ENCODE results near the gene IQCH.
"Not testable (repeated sequence)": the region's sequence is repeated elsewhere in the genome, so short reads cannot be mapped to it uniquely, and the experiment has no call there.

The IQCH gene

DNA sequence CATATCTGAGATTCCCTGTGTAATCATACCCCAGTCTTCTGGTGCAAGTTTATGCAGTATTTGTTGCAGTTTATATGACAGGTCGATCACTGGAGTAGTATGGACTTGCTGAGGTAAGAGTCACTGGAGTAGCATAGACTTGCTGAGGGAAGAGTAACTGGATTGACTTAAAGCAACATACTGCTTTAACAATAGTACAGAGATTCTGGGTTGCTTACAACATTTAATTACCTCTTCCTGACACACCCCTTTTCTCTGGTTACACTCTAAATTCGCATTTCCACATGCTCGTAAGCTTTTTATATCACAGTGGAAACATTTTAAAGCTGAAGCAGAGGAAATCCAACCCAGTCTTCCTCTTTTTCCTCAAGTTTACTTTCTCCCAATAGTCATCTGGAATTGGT lies 11.9 kb upstream of the IQCH start:
- DNase-seq, result no peak
- intact Hi-C loops (cut with DNase I), result no loop called here

DNA sequence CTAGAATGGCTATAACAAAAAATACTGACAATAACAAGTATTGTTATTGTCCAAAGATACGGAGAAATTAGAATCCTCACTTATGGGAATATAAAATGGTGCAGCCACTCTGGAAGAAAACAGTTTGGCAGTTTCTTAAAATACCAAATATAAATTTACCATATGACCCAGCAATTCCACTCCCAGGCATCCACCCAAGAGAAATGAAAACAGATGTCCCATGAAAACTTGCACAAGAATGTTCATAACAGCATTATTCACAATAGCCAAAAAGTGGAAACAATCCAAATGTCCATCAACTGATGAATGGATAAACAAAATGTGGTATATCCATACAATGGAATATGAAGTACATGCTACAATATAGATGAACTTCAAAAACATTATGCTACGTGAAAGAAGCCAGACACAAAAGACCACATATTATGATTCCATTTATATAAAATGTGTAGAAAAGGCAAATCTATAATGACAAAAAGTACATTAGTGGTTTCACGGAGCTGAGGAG lies 9.6 kb upstream of the IQCH start:
- intact Hi-C loops (cut with DNase I), result no loop called here
- DNase-seq, result no peak

GRCh38 chr15:67246606-67247005 lies 8.0 kb upstream of the IQCH start:
- intact Hi-C loops (cut with DNase I); DNase-seq: not testable (repeated sequence)

GRCh38 chr15:67248011-67248505 lies 6.5 kb upstream of the IQCH start:
- intact Hi-C loops (cut with DNase I), result no loop called here
- no peak for DNase-seq

GRCh38 chr15:67249830-67250229 lies 4.8 kb upstream of the IQCH start:
- intact Hi-C loops (cut with DNase I), result no loop called here
- no peak for DNase-seq

- intact Hi-C loops (cut with DNase I), result no loop called here
- DNase-seq, result no peak
Measured at GRCh38 chr15:67251318-67251717, 3.3 kb upstream of the IQCH start.

DNA sequence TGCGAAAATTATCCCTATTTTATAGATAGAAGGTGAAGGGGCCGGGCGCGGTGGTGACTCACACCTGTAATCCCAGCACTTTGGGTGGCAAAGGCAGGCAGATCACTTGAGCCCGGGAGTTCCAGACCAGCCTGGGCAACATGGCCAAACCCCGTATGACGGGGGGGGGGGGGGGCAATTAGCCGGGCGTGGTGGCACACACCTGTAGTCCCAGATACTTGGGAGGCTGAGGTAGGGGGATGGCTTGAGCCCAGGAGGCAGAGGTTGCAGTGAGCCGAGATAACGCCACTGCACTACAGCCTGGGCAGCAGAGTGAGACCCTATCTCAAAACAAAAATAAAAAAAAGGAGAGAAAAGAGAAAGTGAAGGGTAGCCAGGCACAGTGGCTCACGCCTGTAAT lies 1.5 kb upstream of the IQCH start:
- DNase-seq, result no peak
- intact Hi-C loops (cut with DNase I), result no loop called here

- DNase-seq, result no peak
- intact Hi-C loops (cut with DNase I), result no loop called here
Measured at GRCh38 chr15:67253549-67254237, 893 bp upstream of the IQCH start.

GRCh38 chr15:67256051-67256450 lies 1.5 kb downstream of the IQCH start:
- DNase-seq, result no peak
- intact Hi-C loops (cut with DNase I), result no loop called here

DNA sequence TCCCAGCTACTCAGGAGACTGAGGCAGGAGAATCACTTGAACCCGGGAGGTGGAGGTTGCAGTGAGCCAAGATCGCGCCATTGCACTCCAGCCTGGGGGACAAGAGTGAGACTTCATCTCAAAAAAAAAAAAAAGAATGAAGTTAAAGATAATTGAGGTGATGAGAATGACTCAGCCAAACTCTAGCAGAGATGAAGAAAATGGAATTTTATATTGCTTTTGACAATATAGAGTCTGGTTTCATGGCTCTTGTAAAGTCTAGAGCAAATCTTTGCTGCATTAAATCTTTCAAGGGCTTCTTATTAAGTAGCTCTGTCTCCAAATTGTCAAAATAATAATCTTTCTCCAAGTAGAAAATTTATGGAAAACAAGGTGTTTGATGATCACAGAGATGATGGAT lies 3.8 kb downstream of the IQCH start:
- DNase-seq; intact Hi-C loops (cut with DNase I): not testable (repeated sequence)

DNA sequence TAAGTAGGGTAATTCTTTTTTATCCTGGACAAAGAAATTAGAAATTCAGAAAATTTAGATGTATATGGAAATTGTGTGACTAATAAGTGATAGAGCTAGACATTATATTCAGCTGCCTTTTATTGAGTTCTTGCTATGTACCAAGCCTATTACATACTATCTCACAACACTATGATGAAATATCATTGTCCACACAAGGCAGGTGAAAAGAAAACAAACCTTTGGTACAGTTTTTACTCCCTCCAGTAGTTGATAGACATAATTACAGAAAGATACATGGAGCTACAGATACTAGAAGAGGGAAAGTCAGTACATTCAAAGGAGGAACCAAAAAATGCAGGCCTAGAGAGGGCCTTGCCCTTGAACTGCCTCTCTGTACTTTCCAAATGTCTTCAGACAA lies 4.8 kb downstream of the IQCH start:
- intact Hi-C loops (cut with DNase I), result no loop called here
- DNase-seq, result no peak

DNA sequence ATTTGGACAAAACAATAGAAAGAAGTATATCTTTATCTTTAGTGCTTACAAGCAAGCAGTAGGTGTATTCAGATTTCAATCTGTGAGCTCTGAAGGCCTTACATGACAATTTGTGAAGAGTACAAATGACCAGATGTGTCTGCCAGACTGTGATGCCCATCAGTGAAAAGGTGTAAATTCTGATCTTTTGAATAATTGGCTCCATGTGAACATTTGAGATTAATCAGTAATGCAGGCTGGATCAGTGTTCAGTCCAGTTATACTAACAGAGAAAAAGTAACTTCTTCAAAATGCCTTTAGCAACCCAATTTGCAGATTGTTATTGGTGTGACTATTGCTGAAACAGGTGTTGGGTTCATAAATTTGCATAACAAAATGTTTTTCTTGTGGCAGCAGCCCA lies 5.2 kb downstream of the IQCH start:
- intact Hi-C loops (cut with DNase I), result no loop called here
- DNase-seq, result no peak

GRCh38 chr15:67266870-67267269 lies 12.3 kb downstream of the IQCH start:
- no peak for DNase-seq
- intact Hi-C loops (cut with DNase I), result no loop called here

DNA sequence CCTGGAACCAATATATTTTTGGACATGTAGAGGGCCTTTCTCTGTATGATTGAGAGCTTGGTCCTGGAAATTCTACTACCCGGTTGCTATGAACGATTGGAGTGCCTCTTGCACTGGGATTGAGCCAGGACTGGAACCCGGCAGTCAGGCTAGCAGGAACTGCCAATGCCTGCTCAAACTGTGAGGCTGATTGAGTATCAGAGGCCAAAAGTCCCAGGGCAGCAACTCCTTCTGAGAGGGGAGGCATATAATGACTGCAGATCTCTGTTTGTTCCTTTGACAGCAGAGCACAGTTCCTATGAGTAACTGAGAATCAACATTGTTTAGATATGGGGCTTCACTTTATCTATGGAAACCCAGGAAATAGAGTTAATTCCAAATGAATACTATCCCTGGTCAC lies 12.9 kb downstream of the IQCH start:
- intact Hi-C loops (cut with DNase I), result no loop called here
- DNase-seq, result no peak

DNA sequence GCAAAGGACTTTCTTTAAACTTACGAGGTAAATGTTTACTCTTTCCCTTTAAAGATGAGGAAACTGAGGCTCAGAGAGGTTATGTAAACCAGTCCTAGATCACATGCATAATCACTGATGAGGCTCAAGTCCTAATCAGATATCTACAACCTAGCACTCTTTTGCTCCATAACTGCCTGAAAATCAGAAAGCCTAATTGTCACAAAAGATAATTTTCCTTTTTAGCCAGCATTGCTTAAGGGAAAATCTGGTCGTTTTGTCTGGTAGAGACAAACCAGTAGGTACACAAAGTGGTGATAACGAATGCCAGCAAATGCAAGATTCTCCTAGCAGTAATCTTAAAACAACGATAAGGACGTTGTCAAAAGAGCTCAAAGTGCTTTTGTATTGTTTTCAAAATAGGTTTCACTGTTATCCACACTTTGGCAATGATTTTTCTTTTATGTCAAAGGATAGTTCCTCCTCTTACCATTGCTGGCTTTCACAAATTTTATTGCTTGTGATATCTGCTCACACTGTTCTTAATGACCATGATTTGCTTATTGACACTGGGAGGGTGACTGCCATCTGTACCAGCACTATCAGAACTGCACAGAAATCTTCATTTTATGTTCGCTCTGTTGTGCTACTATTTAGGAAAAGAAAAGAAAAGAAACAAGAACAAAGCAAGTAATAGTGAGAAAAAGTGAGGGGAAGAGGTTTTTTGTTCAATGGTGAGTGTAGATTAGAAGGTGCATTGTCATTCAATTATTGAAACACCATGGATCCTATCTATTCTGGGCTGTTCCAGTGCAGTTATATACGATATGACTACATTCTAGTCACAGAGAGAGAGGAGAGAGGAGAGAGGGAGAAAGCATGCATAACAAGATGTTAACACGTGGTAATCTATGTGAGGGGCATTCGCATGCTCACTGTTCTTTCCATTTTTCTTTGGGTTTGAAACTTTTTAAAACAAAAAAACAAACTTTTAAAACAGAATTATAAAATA lies 13.7 kb downstream of the IQCH start:
- no peak for DNase-seq

GRCh38 chr15:67274236-67274635 lies 19.6 kb downstream of the IQCH start:
- no peak for DNase-seq
- intact Hi-C loops (cut with DNase I), result no loop called here

More for the DNA sequence above, 13.7 kb downstream of the IQCH start:
- intact Hi-C loops (cut with DNase I), result no loop called here

DNA sequence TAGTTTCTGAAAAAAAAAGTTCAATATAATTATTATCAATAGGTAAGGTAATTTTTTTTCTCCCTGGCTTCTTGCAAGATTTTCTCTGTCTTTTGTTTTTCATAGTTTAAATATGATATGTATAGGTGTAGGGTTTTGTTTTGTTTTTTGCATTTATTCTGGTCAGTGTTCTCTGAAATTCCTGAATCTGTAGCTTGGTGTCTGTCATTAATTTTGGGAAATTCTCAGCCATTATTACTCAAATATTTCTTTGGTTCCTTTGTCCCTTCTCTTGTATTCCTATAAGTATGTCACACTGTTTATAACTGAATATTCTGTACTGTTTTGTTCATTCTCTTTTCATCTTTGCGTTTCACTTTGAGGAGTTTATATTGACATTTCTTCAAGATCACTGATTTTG lies 22.1 kb downstream of the IQCH start:
- no peak for DNase-seq
- intact Hi-C loops (cut with DNase I), result no loop called here

GRCh38 chr15:67280217-67280616 lies 25.6 kb downstream of the IQCH start:
- no peak for DNase-seq

DNA sequence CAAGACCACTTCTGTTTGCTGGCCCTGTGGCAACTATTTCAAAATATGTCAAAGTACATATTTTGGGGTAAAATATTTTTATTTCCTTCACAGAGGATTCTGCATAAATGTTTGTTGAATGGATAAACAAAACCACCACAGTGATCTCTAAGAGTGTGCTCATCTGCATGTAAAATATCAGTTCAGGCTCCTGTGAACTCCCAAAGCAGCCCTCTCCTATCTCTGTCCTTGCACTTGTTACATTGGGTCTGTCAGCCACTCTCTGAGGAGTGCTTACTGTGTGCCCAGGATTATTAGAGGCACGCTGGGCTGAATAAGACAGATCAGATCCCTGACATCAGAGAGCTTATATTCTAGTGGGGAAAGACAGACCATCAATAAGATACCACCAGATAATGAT lies 27.1 kb downstream of the IQCH start:
- no peak for DNase-seq

More at GRCh38 chr15:67280217-67280616, 25.6 kb downstream of the IQCH start:
- intact Hi-C loops (cut with DNase I), result no loop called here

GRCh38 chr15:67285625-67286024 lies 31.0 kb downstream of the IQCH start:
- intact Hi-C loops (cut with DNase I); DNase-seq: not testable (repeated sequence)

More for the DNA sequence above, 27.1 kb downstream of the IQCH start:
- intact Hi-C loops (cut with DNase I), result no loop called here

Measured in head of caudate nucleus (tissue), 42 donors.